ENCODE measurements around the gene PPP1R3E.
"Not testable (repeated sequence)": the region's sequence is repeated elsewhere in the genome, so short reads cannot be mapped to it uniquely, and the experiment has no call there.

PPP1R3E gene

GRCh38 chr14:23260849-23261248 is 41.8 kb downstream of the PPP1R3E start:
- H3K9me3 ChIP-seq (ENCODE audit: control insufficient read depth, low read length); H3K4me3 ChIP-seq (ENCODE audit: extremely low read depth, insufficient read depth, low read length, poor library complexity, severe bottlenecking); H3K4me1 ChIP-seq (ENCODE audit: control insufficient read depth, insufficient read depth, low read length, poor library complexity, severe bottlenecking); H3K27ac ChIP-seq (ENCODE audit: low read depth, low read length, severe bottlenecking); H3K36me3 ChIP-seq (ENCODE audit: control insufficient read depth, insufficient read depth, low read length): not testable (repeated sequence)
- WGBS, 2 experiments (ENCODE audit: insufficient coverage in 2 of 2), result 90 to 96% methylated on average over 4 to 8 of the region's 8 CpGs

GRCh38 chr14:23259426-23259825 is 43.2 kb downstream of the PPP1R3E start:
- Histone ChIP-seq H3K4me1 (ENCODE audit: control insufficient read depth, insufficient read depth, low read length, poor library complexity, severe bottlenecking) (no peaks in the 10 kb centered on the region), H3K27ac (ENCODE audit: low read depth, low read length, severe bottlenecking) (no peak overlapping the region), H3K9me3 (ENCODE audit: control insufficient read depth, low read length) (peaks cover 4% of the 10 kb centered on the region), H3K36me3 (ENCODE audit: control insufficient read depth, insufficient read depth, low read length) (no peaks in the 10 kb centered on the region), H3K4me3 (ENCODE audit: extremely low read depth, insufficient read depth, low read length, poor library complexity, severe bottlenecking) (no peak overlapping the region)

- WGBS, 2 experiments (ENCODE audit: insufficient coverage in 2 of 2), result 87 to 98% methylated on average over 4 to 5 of the region's 5 CpGs
- Histone ChIP-seq H3K36me3 (ENCODE audit: control insufficient read depth, insufficient read depth, low read length) (no peaks in the 10 kb centered on the region), H3K27ac (ENCODE audit: low read depth, low read length, severe bottlenecking) (no peak overlapping the region), H3K4me3 (ENCODE audit: extremely low read depth, insufficient read depth, low read length, poor library complexity, severe bottlenecking) (no peak overlapping the region), H3K4me1 (ENCODE audit: control insufficient read depth, insufficient read depth, low read length, poor library complexity, severe bottlenecking) (no peaks in the 10 kb centered on the region), H3K9me3 (ENCODE audit: control insufficient read depth, low read length) (peaks cover 4% of the 10 kb centered on the region)
These were observed 44.4 kb downstream of the PPP1R3E start for GRCh38 chr14:23258256-23258655.

- no peak overlapping the region for H3K27ac ChIP-seq (ENCODE audit: low read depth, low read length, severe bottlenecking)
- WGBS, 2 experiments (ENCODE audit: insufficient coverage in 2 of 2), result 57 to 63% methylated on average over 1 to 3 of the region's 4 CpGs
- no peak overlapping the region for H3K4me3 ChIP-seq (ENCODE audit: extremely low read depth, insufficient read depth, low read length, poor library complexity, severe bottlenecking)
These were observed 50.0 kb downstream of the PPP1R3E start for GRCh38 chr14:23252420-23253333.

GRCh38 chr14:23252006-23252405 is 50.7 kb downstream of the PPP1R3E start:
- WGBS, 2 experiments (ENCODE audit: insufficient coverage in 2 of 2), result 20% methylated on average over 1 of the region's 3 CpGs; no CpG with 5 or more reads in 1 of the 2 experiments
- Histone ChIP-seq H3K4me1 (ENCODE audit: control insufficient read depth, insufficient read depth, low read length, poor library complexity, severe bottlenecking) (no peaks in the 10 kb centered on the region), H3K4me3 (ENCODE audit: extremely low read depth, insufficient read depth, low read length, poor library complexity, severe bottlenecking) (no peak overlapping the region), H3K36me3 (ENCODE audit: control insufficient read depth, insufficient read depth, low read length) (no peaks in the 10 kb centered on the region), H3K27ac (ENCODE audit: low read depth, low read length, severe bottlenecking) (no peak overlapping the region), H3K9me3 (ENCODE audit: control insufficient read depth, low read length) (no peaks in the 10 kb centered on the region)

More at GRCh38 chr14:23252420-23253333, 50.0 kb downstream of the PPP1R3E start:
- H3K36me3 ChIP-seq (ENCODE audit: control insufficient read depth, insufficient read depth, low read length), result no peaks in the 10 kb centered on the region
- H3K4me1 ChIP-seq (ENCODE audit: control insufficient read depth, insufficient read depth, low read length, poor library complexity, severe bottlenecking), result no peaks in the 10 kb centered on the region
- H3K9me3 ChIP-seq (ENCODE audit: control insufficient read depth, low read length), result no peaks in the 10 kb centered on the region

- Histone ChIP-seq H3K4me1 (ENCODE audit: control insufficient read depth, insufficient read depth, low read length, poor library complexity, severe bottlenecking) (no peaks in the 10 kb centered on the region), H3K4me3 (ENCODE audit: extremely low read depth, insufficient read depth, low read length, poor library complexity, severe bottlenecking) (no peak overlapping the region), H3K36me3 (ENCODE audit: control insufficient read depth, insufficient read depth, low read length) (no peaks in the 10 kb centered on the region), H3K27ac (ENCODE audit: low read depth, low read length, severe bottlenecking) (no peak overlapping the region), H3K9me3 (ENCODE audit: control insufficient read depth, low read length) (no peaks in the 10 kb centered on the region)
- 66 to 84% methylated on average over 3 to 4 of the region's 6 CpGs for WGBS, 2 experiments (ENCODE audit: insufficient coverage in 2 of 2)
These were observed 52.8 kb downstream of the PPP1R3E start for GRCh38 chr14:23249824-23250223.

- no peaks in the 10 kb centered on the region for H3K4me1 ChIP-seq (ENCODE audit: control insufficient read depth, insufficient read depth, low read length, poor library complexity, severe bottlenecking)
- 91 to 100% methylated on average over 5 of the region's 7 CpGs for WGBS, 2 experiments (ENCODE audit: insufficient coverage in 2 of 2)
- H3K4me3 ChIP-seq (ENCODE audit: extremely low read depth, insufficient read depth, low read length, poor library complexity, severe bottlenecking), result no peak overlapping the region
- H3K27ac ChIP-seq (ENCODE audit: low read depth, low read length, severe bottlenecking), result no peak overlapping the region
- H3K36me3 ChIP-seq (ENCODE audit: control insufficient read depth, insufficient read depth, low read length), result no peaks in the 10 kb centered on the region
- H3K9me3 ChIP-seq (ENCODE audit: control insufficient read depth, low read length), result no peaks in the 10 kb centered on the region
These were observed 54.1 kb downstream of the PPP1R3E start for GRCh38 chr14:23248601-23249000.
